HG02759 (cell line): ENCODE results near the gene NPFF.

Experiments
- ATAC-seq: cut with Tn5 transposase; IDR thresholded peaks from one replicate; pipeline ENCODE4 v1.9.1; 2021; ENCODE audit warnings: mild to moderate bottlenecking, moderate library complexity; ENCODE audit not compliant: unreplicated experiment

The NPFF gene

GRCh38 chr12:53478865-53479264, 28.4 kb downstream of the NPFF start:
- ATAC-seq = no peak

- no peak for ATAC-seq
Measured at GRCh38 chr12:53476769-53477209, 30.5 kb downstream of the NPFF start.

- no peak for ATAC-seq
Measured at GRCh38 chr12:53474819-53475218, 32.5 kb downstream of the NPFF start.

- ATAC-seq = no peak
Measured at GRCh38 chr12:53474077-53474476, 33.2 kb downstream of the NPFF start.

GRCh38 chr12:53472056-53472582, 35.2 kb downstream of the NPFF start:
- no peak for ATAC-seq

GRCh38 chr12:53468282-53468681, 39.0 kb downstream of the NPFF start:
- ATAC-seq = no peak

- no peak for ATAC-seq
Measured at GRCh38 chr12:53467880-53468279, 39.4 kb downstream of the NPFF start.

- ATAC-seq = no peak
Measured at GRCh38 chr12:53467082-53467481, 40.2 kb downstream of the NPFF start.

GRCh38 chr12:53466640-53467039, 40.6 kb downstream of the NPFF start:
- no peak for ATAC-seq

- no peak for ATAC-seq
Measured at GRCh38 chr12:53465679-53466078, 41.6 kb downstream of the NPFF start.

- no peak for ATAC-seq
Measured at GRCh38 chr12:53464685-53465418, 42.4 kb downstream of the NPFF start.

- ATAC-seq = no peak
Measured at GRCh38 chr12:53463802-53464560, 43.3 kb downstream of the NPFF start.

- ATAC-seq = no peak
Measured at GRCh38 chr12:53462935-53463334, 44.3 kb downstream of the NPFF start.

- no peak for ATAC-seq
Measured at GRCh38 chr12:53461591-53461990, 45.7 kb downstream of the NPFF start.

GRCh38 chr12:53461059-53461458, 46.2 kb downstream of the NPFF start:
- no peak for ATAC-seq

GRCh38 chr12:53459097-53459496, 48.2 kb downstream of the NPFF start:
- ATAC-seq = no peak
